ENCODE measurements around the gene CDKN1A. TPM values are rescaled to one million over a fixed set of nuclear protein-coding genes. Genes with fewer than 3 reads are reported as not detected.
"Not testable (repeated sequence)": the region's sequence is repeated elsewhere in the genome, so short reads cannot be mapped to it uniquely, and the experiment has no call there.

The CDKN1A gene
- total RNA-seq, 1 experiment from 2014 or later, result 67.4 TPM

DNA sequence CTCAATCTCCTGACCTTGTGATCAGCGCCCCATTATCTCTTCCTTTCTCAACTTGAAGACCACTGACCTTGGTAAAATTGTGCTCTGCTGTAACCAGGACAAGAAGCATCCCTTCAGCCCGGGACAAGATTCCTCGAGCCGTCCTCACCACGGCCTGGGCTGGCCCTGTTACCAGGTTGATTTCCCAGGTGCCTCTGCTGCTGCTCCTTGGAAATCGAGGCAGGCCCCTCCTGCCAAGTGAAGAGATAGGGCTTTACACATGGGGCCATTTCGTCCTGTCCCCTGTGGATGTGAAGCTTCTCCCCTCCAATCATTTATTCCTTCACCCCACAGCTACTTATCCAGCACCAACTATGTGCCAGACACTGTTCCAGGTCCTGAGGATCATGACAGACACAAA lies 40.6 kb downstream of the CDKN1A start:
- no peak for DNase-seq (ENCODE audit: low spot score)

DNA sequence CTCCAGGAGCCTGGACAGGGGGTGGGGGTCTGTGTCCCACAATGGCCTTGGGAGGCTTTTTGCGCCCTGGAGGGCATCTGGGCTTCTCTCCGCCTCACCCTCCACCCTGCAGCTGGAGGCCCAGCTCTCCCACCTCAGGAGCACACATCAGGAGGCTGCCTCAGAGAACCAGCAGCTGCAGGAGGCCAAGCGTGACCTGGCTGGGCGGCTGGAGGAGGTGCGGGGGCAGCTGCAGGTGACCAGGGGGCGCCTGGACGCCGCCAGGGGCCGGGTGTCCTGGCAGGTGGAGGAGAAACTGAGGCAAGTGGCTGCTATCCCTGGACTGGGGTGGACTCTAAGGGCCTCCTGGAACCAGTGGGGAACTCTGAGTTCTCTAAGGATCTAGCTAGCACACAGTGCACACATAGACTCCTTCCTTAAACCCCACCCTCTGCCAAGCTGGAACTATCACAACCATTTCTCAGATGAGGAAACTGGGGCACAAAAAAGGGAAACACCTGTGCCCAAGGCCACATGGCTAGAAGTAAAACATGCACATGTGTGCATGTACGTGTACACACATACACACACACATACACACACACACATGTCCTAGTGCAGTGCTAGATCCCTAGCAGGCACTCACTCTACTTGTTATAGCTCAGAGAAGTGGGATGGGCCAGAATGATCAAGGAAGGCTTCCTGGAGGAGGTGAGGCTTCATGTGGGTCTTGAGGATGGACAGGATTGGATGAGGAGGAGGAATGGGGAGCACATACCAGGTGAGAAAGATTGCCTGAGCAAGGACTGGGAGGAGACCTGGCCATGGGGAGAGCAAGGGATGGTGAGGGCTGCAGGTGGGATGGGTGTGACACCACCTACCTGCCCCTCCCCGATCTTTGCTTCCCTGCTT lies 42.0 kb downstream of the CDKN1A start:
- no peak for DNase-seq (ENCODE audit: low spot score)

DNA sequence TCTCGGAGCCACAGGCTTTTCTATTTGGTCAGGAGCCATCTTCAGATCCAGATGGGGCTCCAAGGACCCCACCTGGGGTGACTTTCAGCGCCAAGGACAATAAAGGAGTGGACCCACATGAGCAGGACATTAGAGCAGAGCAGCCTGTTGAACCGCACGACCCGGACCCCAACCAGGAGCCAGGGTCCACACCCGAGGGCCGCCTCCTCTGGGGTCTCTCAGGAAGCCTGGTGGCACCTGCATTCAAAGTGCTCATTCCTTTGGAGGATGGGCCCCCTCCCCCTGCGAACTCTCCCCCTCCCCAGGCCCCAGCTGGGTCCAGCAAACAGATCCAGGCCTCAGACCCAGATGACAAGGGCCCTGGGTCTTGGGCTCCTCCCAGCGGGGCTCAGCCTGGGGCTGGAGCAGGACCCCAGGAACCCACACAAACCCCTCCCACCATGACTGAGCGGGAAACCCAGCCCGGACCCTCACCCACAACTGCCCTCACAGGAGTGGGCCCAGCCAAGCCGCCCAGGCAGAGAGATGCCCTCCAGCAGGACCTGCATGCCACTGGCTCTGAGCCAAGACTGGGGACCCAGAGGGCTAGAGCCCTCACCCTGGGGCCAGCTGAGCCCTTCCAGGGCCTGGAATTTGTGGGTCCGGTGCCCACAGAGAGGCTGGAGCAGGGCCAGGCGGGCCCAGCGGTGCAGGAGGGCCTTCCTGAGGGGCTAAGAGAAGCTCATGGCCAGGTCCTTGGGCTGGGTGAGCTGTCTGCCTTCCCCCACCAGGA lies 43.0 kb downstream of the CDKN1A start:
- DNase-seq (ENCODE audit: low spot score), result no peak

DNA sequence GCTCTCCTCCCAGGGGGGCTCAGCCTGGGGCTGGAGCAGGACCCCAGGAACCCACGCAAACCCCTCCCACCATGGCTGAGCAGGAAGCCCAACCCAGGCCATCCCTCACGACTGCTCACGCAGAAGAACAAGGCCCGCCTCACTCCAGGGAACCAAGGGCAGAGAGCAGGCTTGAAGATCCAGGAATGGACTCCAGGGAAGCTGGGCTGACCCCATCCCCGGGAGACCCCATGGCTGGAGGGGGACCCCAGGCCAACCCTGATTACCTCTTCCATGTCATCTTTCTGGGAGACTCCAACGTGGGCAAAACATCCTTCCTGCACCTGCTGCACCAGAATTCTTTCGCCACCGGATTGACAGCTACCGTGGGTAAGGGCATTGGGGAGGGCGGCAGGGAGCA lies 43.9 kb downstream of the CDKN1A start:
- DNase-seq (ENCODE audit: low spot score), result no peak

GRCh38 chr6:36722879-36723278 lies 44.4 kb downstream of the CDKN1A start:
- DNase-seq (ENCODE audit: low spot score), result no peak

GRCh38 chr6:36723992-36724391 lies 45.5 kb downstream of the CDKN1A start:
- not testable (repeated sequence) for DNase-seq (ENCODE audit: low spot score)

- peak; percentile 87 for DNase-seq (ENCODE audit: low spot score)
Measured at GRCh38 chr6:36724514-36725390, 46.2 kb downstream of the CDKN1A start.

DNA sequence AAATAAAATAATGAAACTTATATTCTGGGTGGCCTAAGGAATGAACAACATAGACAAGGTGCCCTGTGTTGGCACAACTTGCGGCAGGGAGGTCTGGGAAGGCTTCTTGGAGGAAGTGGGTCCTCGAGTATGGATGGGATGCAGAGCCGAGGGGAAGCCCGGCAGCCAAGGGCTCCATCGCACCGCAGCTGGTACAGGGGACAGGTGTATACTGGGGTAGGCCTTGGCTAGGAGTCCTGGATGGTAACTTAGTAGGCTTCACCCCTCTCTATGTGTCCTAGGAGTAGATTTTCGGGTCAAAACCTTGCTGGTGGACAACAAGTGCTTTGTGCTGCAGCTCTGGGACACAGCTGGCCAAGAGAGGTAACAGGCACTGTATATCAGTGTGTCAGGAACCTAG lies 47.1 kb downstream of the CDKN1A start:
- no peak for DNase-seq (ENCODE audit: low spot score)

DNA sequence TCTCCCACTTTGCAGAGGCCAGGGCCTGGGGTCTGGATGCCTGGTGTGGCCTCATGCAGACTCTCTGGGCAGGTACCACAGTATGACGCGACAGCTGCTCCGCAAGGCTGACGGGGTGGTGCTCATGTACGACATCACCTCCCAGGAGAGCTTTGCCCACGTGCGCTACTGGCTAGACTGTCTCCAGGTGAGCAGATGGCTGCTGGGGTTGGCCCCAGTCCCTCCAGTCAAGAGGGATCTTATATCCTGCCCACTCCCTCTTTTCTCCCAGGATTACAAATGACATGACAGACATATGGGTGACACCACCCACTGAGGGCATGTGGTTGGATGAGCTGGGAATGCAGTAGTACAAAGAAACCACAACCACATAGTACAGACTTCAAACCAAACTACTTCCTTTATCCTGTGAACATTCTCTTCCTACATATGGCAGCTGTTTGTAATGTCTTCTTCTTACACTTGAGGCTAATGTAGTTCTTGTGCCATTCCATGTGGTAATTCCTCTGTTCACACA lies 49.0 kb downstream of the CDKN1A start:
- no peak for DNase-seq (ENCODE audit: low spot score)

DNA sequence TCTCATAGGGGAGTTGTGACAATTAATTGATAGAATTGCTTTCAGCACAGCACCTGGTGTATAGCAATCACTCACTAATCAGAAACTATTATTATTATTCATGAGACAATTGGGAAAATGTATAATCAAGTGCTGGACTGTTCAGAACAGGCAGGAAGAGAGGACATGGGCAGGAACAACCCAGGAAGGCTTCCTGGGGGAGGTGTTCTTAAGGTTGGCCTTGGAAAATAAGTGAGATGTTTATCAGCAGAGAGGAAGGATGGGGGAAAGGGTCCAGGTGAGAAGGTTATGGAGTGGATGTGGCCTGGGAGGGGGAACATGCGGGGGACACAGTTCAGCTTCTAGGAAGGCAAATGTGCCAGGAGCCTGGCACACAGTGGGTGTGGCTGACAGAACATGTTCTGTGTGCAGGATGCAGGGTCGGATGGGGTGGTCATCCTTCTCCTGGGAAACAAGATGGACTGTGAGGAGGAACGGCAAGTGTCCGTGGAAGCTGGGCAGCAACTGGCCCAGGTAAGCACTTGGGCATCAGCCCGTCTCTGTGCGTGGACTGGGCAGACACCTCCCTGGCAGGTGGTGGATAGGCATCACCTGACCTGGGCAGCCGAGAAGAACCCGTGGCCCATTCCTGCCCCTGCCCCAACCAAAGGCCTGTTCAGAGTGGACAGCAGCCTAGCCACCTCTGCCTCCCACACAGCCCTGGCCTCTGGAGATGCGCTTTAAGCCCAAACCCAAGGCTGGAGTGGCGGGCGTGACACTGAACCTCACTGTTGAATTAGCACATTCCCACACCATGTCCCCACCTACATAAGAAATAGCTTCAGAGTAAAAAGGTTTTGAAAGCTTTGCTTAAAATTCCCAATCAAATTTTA lies 50.0 kb downstream of the CDKN1A start:
- DNase-seq (ENCODE audit: low spot score), result no peak

GRCh38 chr6:36729161-36729524 lies 50.6 kb downstream of the CDKN1A start:
- DNase-seq (ENCODE audit: low spot score), result no peak

GRCh38 chr6:36730424-36731380 lies 52.2 kb downstream of the CDKN1A start:
- no peak for DNase-seq (ENCODE audit: low spot score)

GRCh38 chr6:36731622-36732310 lies 53.3 kb downstream of the CDKN1A start:
- no peak for DNase-seq (ENCODE audit: low spot score)

DNA sequence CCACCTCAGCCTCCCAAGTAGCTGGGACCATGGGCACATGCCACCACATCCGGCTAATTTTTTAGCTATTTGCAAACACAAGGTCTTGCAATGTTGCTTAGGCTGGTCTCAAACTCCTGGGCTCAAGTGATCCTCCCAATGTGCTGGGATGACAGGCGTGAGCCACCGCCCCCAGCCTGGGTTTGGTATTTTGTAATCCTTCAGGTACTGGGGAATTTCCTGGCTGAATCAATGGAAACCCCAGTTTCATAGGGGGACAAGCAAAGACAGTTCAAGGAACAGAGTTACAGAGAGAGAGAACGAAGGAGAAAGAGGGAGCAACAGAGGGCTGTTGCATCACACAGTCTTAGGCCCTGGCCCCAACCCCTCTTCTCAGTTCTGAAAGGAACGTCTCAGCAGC lies 54.8 kb downstream of the CDKN1A start:
- DNase-seq (ENCODE audit: low spot score), result no peak

DNA sequence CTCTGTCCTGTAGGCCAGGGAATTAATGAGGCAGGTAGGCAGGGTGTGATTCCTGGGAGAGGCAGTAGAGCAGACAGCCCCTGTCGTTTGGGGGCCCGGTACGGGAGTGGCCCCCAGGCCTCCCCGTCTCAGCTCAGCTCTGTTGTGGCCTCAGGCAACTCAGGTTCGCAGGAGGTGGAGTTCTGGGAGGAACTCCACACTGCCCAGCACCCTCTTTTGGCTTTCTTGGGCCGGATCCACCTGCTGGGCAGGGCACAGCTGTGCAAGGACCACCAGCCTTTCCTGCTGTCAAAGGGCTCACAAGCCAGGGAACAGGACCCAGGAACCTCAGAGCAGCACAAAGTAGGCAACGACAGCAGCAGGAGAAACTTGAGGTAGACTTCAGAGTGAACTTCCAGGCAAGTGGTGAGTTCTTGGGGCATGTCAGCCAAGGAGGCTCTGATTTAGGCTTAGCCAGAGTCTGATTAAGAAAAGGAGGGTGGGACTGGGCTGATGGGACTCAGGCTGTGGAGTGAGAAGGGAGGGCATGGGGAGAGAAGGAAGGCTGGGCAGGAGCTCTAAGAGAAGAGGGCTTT lies 56.1 kb downstream of the CDKN1A start:
- no peak for DNase-seq (ENCODE audit: low spot score)

GRCh38 chr6:36735110-36736071 lies 56.9 kb downstream of the CDKN1A start:
- DNase-seq (ENCODE audit: low spot score), result no peak
